ENCODE measurements around the gene AFAP1.

GRCh38 chr4:7781993-7782392, 157.7 kb downstream of the AFAP1 start:
- TF ChIP-seq CEBPB (IDR thresholded peaks at IDR 0.05) = no peak
- TF ChIP-seq EP300 (IDR thresholded peaks at IDR 0.05; ENCODE audit: borderline replicate concordance) = no peak
- no peak for TF ChIP-seq TAF1 (IDR thresholded peaks at IDR 0.05; ENCODE audit: low read depth)
- TF ChIP-seq YY1 (IDR thresholded peaks at IDR 0.05; ENCODE audit: low read depth) = no peak
- no peak for TF ChIP-seq EGR1 (IDR thresholded peaks at IDR 0.05)
- TF ChIP-seq ZBTB7A (IDR thresholded peaks at IDR 0.05; ENCODE audit: low read depth) = no peak
- TF ChIP-seq RAD21 (IDR thresholded peaks at IDR 0.05; ENCODE audit: low read depth) = no peak
- TF ChIP-seq REST (IDR thresholded peaks at IDR 0.05; ENCODE audit: low read depth) = no peak
- no peak for TF ChIP-seq CREB1 (IDR thresholded peaks at IDR 0.05; ENCODE audit: low read depth)
- TF ChIP-seq MAX (IDR thresholded peaks at IDR 0.05) = no peak
- no peak for TF ChIP-seq FOXM1 (IDR thresholded peaks at IDR 0.05; ENCODE audit: borderline replicate concordance, low read depth)
- TF ChIP-seq USF1 (IDR thresholded peaks at IDR 0.05) = no peak
- TF ChIP-seq TEAD4 (IDR thresholded peaks at IDR 0.05) = no peak
- no peak for TF ChIP-seq NFIC (IDR thresholded peaks at IDR 0.05)
